MCF 10A (cell line): Measurements from ENCODE around the gene BRAT1. TPM values are rescaled to one million over a fixed set of nuclear protein-coding genes. Genes with fewer than 3 reads are reported as not detected.

Experiments used
- BruUV-seq: library from RNA; stranded (reverse); fragments of 400-500 nt; replicated peaks from 2 replicates; lab custom pipeline; 2021; lab: Mats Ljungman, UMichigan
- CTCF ChIA-PET: fragments of 300-600 bp; sonication (Branson Sonifier 250); formaldehyde crosslinking; extraction: SDS; loops from one replicate; lab custom pipeline; 2021; ENCODE audit warnings: antibody characterized with exemption, inconsistent platforms; lab: Yijun Ruan, JAX
- POLR2A ChIA-PET: fragments of 300-600, 350-650 bp; sonication (Branson Sonifier 250); formaldehyde crosslinking; extraction: SDS; loops from one replicate; lab custom pipeline; 2020; ENCODE audit warnings: antibody characterized with exemption, inconsistent platforms; lab: Yijun Ruan, JAX
- DNase-seq: peaks from one replicate; pipeline ENCODE4 v3.0.0-alpha.2; 2018; ENCODE audit not compliant: unreplicated experiment
- H3K27ac Mint-ChIP-seq: one replicate; pipeline ENCODE4 v1.8.0; 2022; ENCODE audit warnings: mild to moderate bottlenecking, low read depth, mixed read lengths; ENCODE audit not compliant: unreplicated experiment
- H3K27me3 Mint-ChIP-seq: one replicate; pipeline ENCODE4 v1.8.0; 2022; ENCODE audit warnings: mixed read lengths; ENCODE audit not compliant: insufficient read depth, unreplicated experiment
- H3K36me3 Mint-ChIP-seq: one replicate; pipeline ENCODE4 v1.8.0; 2022; ENCODE audit warnings: mild to moderate bottlenecking, moderate library complexity, mixed read lengths; ENCODE audit not compliant: insufficient read depth, unreplicated experiment
- H3K4me1 Mint-ChIP-seq: one replicate; pipeline ENCODE4 v1.8.0; 2022; ENCODE audit warnings: mixed read lengths; ENCODE audit not compliant: insufficient read depth, unreplicated experiment
- H3K4me3 Mint-ChIP-seq: one replicate; pipeline ENCODE4 v1.8.0; 2022; ENCODE audit warnings: mild to moderate bottlenecking, moderate library complexity, mixed read lengths; ENCODE audit not compliant: unreplicated experiment
- H3K9me3 Mint-ChIP-seq: one replicate; pipeline ENCODE4 v1.8.0; 2022; ENCODE audit warnings: mixed read lengths; ENCODE audit not compliant: unreplicated experiment
- CTCF ChIP-seq: fragments of 200-600 bp; IDR thresholded peaks from one replicate; pipeline ENCODE4 v1.8.0; 2022; ENCODE audit warnings: antibody characterized with exemption, mild to moderate bottlenecking; ENCODE audit not compliant: unreplicated experiment
- intact Hi-C: fragments of 100-400 bp; cut with micrococcal nuclease; formaldehyde crosslinking; loops from 2 replicates; pipeline ENCODE4 v1.14.1; 2022
- total RNA-seq: library from RNA; stranded (reverse); gene quantifications from 2 replicates; pipeline ENCODE4 v1.2.3, GENCODE V29; 2022

The BRAT1 gene
- total RNA-seq, 1 experiment from 2014 or later = 18.0 TPM

GRCh38 chr7:2495418-2496299 lies 59.7 kb downstream of the BRAT1 start:
- ChIA-PET CTCF (interaction anchor here (0.9 kb wide), 1 partner anchor 26 kb away, joined by 4 read pairs; no protein-coding TSS in a partner anchor), POLR2A (no interaction called here)
- DNase-seq = no peak
- intact Hi-C loops = no loop called here
- BruUV-seq = no TSS peak
- no peak overlapping the region for H3K27ac Mint-ChIP-seq
- H3K36me3 Mint-ChIP-seq = peaks cover 4% of the 10 kb centered on the region
- H3K9me3 Mint-ChIP-seq = peaks cover 14% of the 10 kb centered on the region
- peaks cover 7% of the 10 kb centered on the region for H3K4me1 Mint-ChIP-seq
- H3K4me3 Mint-ChIP-seq = no peak overlapping the region
- TF ChIP-seq CTCF = no peak
- peaks cover 31% of the 10 kb centered on the region for H3K27me3 Mint-ChIP-seq

- Mint-ChIP-seq H3K36me3 (peaks cover 4% of the 10 kb centered on the region), H3K9me3 (peaks cover 14% of the 10 kb centered on the region), H3K4me3 (no peak overlapping the region), H3K27me3 (peaks cover 31% of the 10 kb centered on the region), H3K4me1 (peaks cover 7% of the 10 kb centered on the region), H3K27ac (no peak overlapping the region)
- no peak for DNase-seq
- ChIA-PET POLR2A (no interaction called here), CTCF (no interaction called here)
- intact Hi-C loops = no loop called here
- no peak for TF ChIP-seq CTCF
- no TSS peak for BruUV-seq
These were observed 60.9 kb downstream of the BRAT1 start for GRCh38 chr7:2494191-2495130.

GRCh38 chr7:2493205-2494164 lies 61.8 kb downstream of the BRAT1 start:
- no TSS peak for BruUV-seq
- no peak for DNase-seq
- Mint-ChIP-seq H3K27me3 (peaks cover 31% of the 10 kb centered on the region), H3K36me3 (peaks cover 4% of the 10 kb centered on the region), H3K27ac (no peak overlapping the region), H3K4me1 (peaks cover 7% of the 10 kb centered on the region), H3K4me3 (no peak overlapping the region), H3K9me3 (peaks cover 14% of the 10 kb centered on the region)
- TF ChIP-seq CTCF = no peak
- POLR2A ChIA-PET = no interaction called here
- intact Hi-C loops = no loop called here
- CTCF ChIA-PET = no interaction called here
